ENCODE measurements around the gene SSC5D.

The SSC5D gene

GRCh38 chr19:55552620-55553019, 64.4 kb downstream of the SSC5D start:
- no peak for DNase-seq (ENCODE audit: low read depth in 1 of 2, low spot score in 1 of 2)

- DNase-seq (ENCODE audit: low read depth in 1 of 2, low spot score in 1 of 2): no peak
Measured at GRCh38 chr19:55553217-55554182, 65.3 kb downstream of the SSC5D start.

- no peak for DNase-seq (ENCODE audit: low read depth in 1 of 2, low spot score in 1 of 2)
Measured at GRCh38 chr19:55554302-55554701, 66.1 kb downstream of the SSC5D start.

GRCh38 chr19:55554741-55555152, 66.5 kb downstream of the SSC5D start:
- DNase-seq (ENCODE audit: low read depth in 1 of 2, low spot score in 1 of 2): no peak

GRCh38 chr19:55559684-55560083, 71.4 kb downstream of the SSC5D start:
- no peak for DNase-seq (ENCODE audit: low read depth in 1 of 2, low spot score in 1 of 2)

- DNase-seq (ENCODE audit: low read depth in 1 of 2, low spot score in 1 of 2): no peak
Measured at GRCh38 chr19:55563261-55563690, 75.0 kb downstream of the SSC5D start.

GRCh38 chr19:55566823-55567222, 78.6 kb downstream of the SSC5D start:
- DNase-seq (ENCODE audit: low read depth in 1 of 2, low spot score in 1 of 2): no peak

GRCh38 chr19:55567708-55568328, 79.6 kb downstream of the SSC5D start:
- DNase-seq (ENCODE audit: low read depth in 1 of 2, low spot score in 1 of 2): no peak
